ENCODE results near the gene CEACAM20.

GRCh38 chr19:44539991-44540390 is 10.5 kb upstream of the CEACAM20 start:
- no peak for TF ChIP-seq CTCF (IDR thresholded peaks at IDR 0.05 in 2 of 3, conservative IDR thresholded peaks at IDR 0.05 in 1 of 3; ENCODE audit: control insufficient read depth in 2 of 3, extremely low read depth in 1 of 3, insufficient read depth in 1 of 3, low read depth in 3 of 3, low read length in 3 of 3)
- TF ChIP-seq RELA (IDR thresholded peaks at IDR 0.05; ENCODE audit: borderline replicate concordance, partially characterized antibody) = no peak
- TF ChIP-seq ZNF274 (IDR thresholded peaks at IDR 0.05; ENCODE audit: insufficient read depth, insufficient read length) = no peak
- TF ChIP-seq TCF12 (IDR thresholded peaks at IDR 0.05; ENCODE audit: low read depth, low read length) = no peak
- TF ChIP-seq NRF1 (conservative IDR thresholded peaks at IDR 0.05; ENCODE audit: low read depth, low read length) = no peak
- no peak for TF ChIP-seq EP300 (IDR thresholded peaks at IDR 0.05; ENCODE audit: borderline replicate concordance in 1 of 2, control insufficient read depth in 1 of 2, low read depth in 2 of 2, low read length in 2 of 2)
- no peak for TF ChIP-seq NFIC (IDR thresholded peaks at IDR 0.05; ENCODE audit: low read depth, low read length)
- TF ChIP-seq LARP7 (IDR thresholded peaks at IDR 0.05) = no peak
- no peak for TF ChIP-seq SREBF2 (IDR thresholded peaks at IDR 0.05; ENCODE audit: low read length)
- no peak for TF ChIP-seq ESRRA (IDR thresholded peaks at IDR 0.05; ENCODE audit: low read length)
- no peak for TF ChIP-seq RFX5 (IDR thresholded peaks at IDR 0.05; ENCODE audit: low read depth, low read length)

All from GM12878 (cell line).